Muscle of arm (tissue), 12 donors: ENCODE data around the gene ELOVL1. TPM values are rescaled to one million over a fixed set of nuclear protein-coding genes. Genes with fewer than 3 reads are reported as not detected.
"Not testable (repeated sequence)": the region's sequence is repeated elsewhere in the genome, so short reads cannot be mapped to it uniquely, and the experiment has no call there.

Experiments
- DNase-seq: peaks from one replicate; pipeline ENCODE4 v3.0.0-alpha.2; 2013
- polyA plus RNA-seq, 12 donors: library from polyadenylated mRNA; unstranded; fragments of 120-200 nt; gene quantifications; one replicate each; pipeline ENCODE4 v1.2.1, GENCODE V29; 2013; ENCODE audit not compliant: insufficient read length in 12 of 12

Gene ELOVL1
- polyA plus RNA-seq, 12 donors = 27.1 to 53.8 (median 36.8) TPM; not detected in 1

DNA sequence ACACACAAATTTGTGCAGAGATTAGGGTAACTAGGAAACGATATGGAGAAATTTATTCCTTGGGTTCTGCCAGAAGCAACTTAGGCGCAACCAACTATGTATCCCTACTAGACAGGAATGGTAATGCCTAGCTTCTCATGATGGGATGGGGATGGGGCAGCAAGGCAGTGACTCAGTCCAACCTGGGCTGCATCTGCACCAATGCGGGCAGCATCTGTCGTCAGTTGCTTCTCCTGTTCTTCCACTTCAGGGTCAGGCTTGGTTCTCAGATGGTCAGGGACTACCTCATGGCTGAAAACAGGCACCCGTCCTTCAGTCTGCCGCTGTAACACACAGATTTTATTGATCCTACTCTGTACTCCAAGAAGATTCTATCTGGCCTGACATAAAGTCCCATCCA lies 18.9 kb upstream of the ELOVL1 start:
- DNase-seq = no peak

GRCh38 chr1:43383449-43383848 lies 15.6 kb upstream of the ELOVL1 start:
- DNase-seq = no peak

GRCh38 chr1:43382027-43382779 lies 14.4 kb upstream of the ELOVL1 start:
- no peak for DNase-seq

DNA sequence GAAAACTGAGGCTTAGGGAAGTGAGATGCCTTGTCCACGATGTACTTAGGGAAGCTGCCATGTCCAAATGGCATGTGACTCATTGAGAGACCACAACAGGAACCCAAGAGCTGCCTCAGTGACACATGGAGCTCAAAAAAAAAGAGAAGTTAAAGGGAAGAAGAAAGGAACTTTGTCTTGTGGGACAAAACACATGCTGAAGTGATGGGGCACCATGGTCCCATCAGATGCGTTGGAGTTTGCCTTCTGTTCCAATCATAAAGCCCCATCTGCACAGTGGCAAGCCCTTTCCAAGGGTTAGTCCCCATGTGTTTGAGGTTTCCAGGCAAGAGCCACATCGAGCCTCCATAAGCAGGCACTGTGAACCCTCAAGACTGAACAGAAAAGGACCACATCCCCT lies 13.8 kb upstream of the ELOVL1 start:
- no peak for DNase-seq

- DNase-seq = no peak
These were observed 11.7 kb upstream of the ELOVL1 start for GRCh38 chr1:43379476-43379875.

DNA sequence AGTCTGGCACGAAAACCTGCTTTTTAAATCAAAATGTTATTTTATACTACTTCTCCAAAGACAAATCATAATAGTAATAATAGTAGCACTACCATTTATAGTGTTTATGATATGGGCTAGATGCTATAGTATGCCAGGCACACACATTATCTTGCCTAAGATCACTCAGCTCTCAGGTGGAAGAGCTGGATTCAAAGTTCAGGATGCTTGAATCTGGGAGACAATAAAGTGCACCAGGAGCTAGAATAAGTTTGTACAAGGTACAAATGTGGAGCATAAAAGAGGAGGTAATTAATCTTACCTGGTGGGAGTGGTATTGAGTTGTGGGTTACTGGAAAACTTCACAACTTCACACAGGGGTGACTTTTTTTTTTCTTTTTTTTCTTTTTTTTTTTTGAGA lies 10.0 kb upstream of the ELOVL1 start:
- DNase-seq = no peak

DNA sequence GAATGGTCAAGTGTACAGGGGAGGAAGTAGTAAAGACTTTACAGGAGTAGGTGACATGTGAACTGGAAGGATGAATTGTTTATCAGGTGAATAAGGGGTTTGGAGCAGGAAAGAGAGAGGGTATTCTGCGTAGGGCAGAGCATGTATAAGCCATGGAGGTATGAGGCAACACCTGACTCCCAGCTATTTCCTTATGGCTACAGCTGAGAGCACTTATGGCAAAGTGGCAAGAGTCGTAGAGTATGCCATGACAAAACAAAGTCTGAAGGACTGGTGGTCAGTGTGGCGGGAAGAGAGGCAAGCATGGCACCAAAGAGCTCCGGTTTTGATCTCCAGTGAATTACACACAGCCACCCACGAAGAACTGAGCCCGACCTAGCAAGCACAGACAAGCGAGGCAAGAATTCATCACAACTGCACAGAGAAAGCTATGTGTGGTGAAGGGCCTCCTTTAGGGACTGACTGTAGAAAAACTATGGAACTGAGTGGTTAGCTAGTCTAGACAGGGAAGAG lies 9.0 kb upstream of the ELOVL1 start:
- no peak for DNase-seq

DNA sequence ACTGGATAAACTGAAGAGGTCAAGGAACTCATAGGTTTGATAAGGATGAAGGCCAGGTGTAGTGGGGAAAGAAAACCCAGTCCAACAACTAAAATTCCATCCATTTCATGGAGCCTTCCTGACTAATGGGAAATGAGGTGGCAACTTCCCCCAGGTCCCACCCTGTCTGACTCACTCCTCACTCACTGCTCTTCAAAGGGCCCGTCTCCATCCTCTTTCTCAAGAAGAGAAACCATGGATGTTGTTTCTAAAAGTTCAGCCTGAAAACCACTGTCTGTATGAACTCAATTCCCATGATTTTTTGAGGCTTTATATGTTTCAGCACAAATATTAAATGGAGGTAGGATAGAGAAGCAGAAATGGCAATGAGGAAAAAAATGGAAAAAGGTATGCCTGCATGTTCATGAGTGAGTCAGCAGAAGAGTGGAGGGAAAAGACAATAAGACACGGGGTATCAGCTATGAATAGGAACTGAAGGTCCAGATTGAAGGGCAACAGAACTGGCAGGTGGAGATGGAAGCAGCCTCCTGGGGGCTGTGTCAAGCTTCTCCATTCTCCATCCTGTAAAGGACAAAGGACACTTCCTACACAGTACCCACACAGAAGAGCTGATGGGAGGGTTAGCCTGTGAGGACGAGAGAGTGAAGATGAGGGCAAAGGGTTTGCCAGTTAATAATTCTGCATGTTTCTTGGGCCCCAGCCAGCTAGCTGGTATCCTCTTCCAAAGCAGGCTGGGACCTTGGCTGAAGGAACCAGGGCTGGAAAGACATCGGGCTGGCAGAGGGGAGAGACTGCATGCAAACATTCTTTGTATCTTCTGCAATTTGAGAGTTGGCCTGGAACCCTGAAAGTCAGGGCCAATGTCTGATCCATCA lies 5.5 kb upstream of the ELOVL1 start:
- DNase-seq = no peak

DNA sequence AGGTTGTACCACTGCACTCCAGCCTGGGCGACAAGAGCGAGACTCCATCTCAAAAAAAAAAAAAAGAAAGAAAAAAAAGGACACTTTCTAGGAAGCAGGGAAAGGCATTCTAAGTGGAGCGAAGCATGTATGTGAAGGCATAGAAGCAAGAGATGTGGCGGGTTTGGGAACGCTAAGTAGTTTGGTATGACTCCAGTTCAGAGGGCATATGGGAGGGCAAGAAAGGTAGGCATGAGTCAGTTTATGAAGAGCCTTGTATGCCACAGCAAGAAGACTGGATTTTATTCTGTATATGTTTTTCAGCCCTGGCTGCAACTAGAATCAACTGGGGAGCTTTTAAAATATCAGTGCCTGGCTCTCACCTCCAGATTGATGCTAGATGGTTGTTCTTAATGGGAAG lies 4.4 kb upstream of the ELOVL1 start:
- DNase-seq = no peak

GRCh38 chr1:43370564-43370963 lies 2.8 kb upstream of the ELOVL1 start:
- DNase-seq = no peak

DNA sequence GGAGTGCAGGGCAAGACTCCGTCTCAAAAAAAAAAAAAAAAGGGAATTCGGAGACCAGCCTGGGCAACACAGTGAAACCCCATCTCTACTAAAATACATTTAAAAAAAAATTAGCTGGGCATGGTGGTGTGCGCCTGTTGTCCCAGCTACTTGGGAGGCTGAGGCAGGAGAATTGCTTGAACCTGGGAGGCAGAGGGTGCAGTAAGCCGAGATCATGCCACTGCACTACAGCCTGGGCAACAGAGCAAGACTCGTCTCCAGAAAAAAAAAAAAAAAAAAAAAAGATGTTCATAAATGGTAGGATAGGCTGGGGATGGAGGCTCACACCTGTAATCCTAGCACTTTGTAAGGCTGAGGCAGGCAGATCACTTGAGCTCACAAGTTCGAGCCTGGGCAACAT lies 2.0 kb upstream of the ELOVL1 start:
- DNase-seq = not testable (repeated sequence)

DNA sequence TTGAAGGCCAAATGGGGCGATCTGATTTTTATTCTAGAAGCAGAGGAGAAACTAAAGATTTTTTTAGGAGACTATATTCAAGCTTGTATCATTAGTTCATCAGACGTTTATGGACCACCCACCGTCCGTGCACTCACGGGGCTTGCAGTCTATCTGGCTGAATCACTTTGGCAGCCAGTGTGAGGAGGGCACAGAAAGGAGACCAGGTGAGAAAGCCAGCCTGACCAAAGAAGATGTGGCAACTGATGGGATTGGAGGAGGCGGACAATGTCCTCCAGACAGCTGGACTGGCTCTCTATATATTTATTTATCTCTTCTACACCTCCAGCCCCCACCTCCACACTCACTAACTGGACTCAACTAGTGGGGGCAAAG lies 822 bp upstream of the ELOVL1 start:
- DNase-seq = no peak

DNA sequence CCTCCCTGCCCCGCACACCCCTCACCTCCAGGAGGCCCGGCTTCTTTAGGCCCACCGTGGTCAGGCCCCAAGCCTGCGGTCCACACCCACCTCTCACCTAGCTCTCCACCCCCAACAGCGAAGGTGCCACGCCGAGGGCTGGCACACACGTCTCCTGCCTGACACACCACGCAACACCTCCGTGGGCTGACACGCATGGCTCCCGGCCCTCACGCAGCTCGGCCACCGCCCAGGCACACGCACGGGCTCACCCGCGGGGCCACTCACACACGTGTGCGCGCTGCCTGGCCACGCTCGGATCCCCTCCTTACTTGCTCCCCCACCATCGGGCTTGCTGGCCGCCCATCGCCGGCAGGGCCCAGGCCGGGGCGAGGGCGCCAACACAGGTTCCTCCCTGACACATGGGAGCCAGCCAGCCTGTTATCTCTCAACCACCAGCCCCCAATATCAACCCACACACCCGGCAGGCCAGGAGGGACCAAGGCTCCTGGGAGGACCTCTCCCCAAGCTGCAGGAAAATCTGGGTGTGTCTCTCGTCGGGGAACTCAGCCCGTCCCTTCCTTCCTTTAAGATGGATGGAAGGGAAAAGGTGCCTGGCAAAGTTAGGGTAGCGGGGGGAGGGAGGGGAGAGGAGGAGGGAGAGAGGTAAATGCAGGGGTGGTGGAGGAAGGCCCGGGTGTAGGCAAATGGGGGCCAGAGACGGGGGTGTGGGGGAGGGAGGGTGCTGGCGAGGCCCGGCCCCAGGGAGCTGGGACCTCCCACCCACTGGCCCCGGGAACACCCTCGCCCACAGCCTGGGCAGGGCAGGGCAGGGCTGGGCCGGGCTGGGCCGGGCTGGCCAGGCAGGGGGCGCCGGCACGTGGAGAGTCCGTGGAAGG lies 546 bp downstream of the ELOVL1 start:
- peak; percentile 16 for DNase-seq

DNA sequence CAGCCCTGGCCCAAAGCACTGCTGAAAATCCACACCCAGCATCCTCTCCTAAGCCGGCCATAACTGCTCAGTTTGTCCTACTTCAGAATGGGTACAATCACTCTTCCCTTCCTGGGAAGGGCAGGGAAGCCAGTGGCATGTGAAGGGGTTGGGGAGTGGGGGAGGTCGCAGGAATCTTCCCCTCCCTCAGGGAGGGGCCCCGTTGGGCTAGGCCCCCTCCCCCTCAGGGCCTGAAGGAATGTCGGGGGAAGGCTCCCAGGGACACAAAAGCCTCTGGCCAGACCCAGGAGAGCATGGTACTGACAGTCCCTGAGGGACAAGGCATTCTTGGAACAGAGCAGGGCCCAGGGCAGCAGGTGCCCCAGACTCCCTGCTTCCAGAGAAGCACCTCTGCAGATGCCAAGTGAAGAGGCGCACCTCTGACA lies 1.2 kb downstream of the ELOVL1 start:
- no peak for DNase-seq

GRCh38 chr1:43366179-43366578 lies 1.6 kb downstream of the ELOVL1 start:
- DNase-seq = no peak

GRCh38 chr1:43365678-43366077 lies 2.1 kb downstream of the ELOVL1 start:
- DNase-seq = no peak

DNA sequence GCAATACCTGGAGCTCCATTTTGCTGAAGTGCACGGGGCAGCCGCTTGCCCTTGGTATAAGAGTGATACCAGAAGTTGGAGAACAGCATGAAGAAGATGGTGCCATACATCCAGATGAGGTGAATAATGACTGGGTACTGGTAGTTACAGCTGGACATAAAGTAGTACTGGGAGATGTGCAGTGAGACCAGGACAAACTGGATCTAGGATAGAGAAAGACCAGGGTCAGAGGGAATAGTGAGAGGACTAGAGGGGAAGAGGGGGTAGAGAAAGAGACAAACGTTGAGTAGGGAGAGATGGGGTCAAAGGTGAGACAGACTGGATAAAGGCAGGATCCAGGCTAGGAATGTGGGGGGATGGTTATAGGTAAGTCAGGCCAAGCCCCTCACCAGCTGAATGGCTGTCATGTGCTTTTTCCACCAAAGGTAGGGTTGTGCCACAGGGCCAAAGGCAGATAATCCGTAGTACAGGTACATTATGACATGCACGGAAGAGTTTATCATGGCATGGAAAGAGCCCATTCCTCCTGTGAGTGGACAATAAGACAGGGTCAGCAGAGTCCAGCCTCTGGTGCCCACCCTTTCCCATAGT lies 3.8 kb downstream of the ELOVL1 start:
- no peak for DNase-seq

DNA sequence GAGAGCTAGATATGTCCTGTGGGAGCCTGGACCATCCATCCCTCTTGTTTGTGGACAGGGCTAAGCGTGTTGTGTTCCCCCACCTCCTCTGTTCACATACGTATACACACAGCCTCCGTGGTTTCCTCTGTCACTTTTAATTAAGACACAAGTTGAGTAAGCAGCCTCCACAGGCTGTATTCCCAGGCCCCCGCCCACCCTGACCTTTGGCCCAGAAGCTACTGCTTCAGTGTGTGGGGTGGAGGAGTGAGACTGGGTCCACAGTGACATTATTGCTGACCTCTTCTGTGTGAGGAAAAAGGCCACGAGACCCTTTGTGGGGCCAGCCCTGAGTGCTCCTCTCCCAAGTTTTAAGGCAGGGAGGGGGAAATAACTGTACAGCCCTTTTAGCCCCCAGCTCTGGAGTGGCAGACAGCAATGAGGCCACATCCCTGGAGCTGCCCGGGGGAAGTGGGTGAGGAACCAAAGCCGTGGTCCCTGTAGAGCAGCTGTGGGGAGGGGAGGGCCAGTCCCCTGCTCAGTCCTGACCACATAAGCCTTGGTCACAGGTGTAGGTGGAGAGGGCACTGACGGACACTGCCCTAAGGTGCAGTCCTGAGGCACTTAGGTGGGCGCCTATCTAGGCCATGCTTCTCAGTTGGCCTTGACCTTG lies 4.4 kb downstream of the ELOVL1 start:
- no peak for DNase-seq

GRCh38 chr1:43360616-43361015 lies 7.2 kb downstream of the ELOVL1 start:
- DNase-seq = no peak

GRCh38 chr1:43359696-43360095 lies 8.1 kb downstream of the ELOVL1 start:
- no peak for DNase-seq
